Activated effector memory CD4-positive, alpha-beta T cell treated with Interleukin-2 at 50 U/mL for 16 hours (primary cell): ENCODE data around the gene C2.
A peak's percentile ranks its signal among the peaks of the same experiment; 100 is the strongest.
"Not testable (repeated sequence)": the region's sequence is repeated elsewhere in the genome, so short reads cannot be mapped to it uniquely, and the experiment has no call there.

Source experiments
- DNase-seq: peaks from one replicate; pipeline ENCODE4 v3.0.0-alpha.2; 2020

C2 gene

DNA sequence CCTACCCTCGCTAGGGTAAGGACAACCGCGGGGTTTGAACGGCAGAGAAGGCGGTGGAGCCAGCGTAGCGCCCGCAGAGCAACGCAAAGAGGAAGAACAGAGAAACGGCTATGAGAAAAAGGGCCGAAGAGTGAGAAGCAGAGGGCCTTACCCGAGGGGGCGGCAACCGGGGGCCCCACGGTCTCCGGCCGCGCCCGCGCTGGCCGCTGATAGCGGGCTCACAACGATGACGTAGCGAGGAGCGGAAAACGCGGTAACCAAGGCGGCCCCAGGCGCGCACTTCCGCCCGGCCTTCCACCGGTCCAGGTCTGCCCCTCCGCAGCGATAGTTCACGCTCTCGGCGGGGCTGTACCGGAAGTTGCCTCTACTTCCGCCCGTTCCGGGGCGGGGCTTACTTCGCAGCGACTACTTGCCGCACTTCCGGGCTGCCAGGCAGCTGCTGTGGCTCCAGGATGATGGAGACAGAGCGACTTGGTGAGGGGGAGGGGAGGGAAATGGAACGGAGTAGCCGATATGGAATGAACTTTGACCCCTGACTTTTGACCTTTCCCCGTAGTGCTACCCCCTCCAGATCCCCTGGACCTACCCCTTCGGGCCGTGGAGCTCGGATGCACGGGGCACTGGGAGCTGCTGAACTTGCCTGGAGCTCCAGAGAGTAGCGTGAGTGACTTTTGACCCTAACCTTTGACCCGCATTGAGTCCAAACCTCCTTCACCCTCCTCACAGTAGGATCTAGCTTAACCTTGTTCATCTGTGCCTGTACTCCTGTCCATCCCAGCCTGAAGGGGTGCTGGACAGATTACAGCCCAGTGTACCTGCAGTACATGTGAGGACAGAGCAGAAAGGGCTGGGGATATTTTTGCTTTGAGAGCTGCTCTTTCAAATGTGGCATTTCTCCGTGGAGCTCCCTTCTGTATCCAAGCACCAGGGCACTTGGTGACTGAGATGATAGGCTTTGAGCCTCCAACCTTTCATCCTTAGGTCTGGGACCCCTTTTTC is 31.5 kb downstream of the C2 start, which contains the start of the genes NELFE and SKIC2:
TSS of gene NELFE (minus strand) at position 231 of the 999 bp plus-strand sequence. CDS start 525 bp downstream, outside the sequence.
TSS of gene SKIC2 (plus strand) at position 435 of the 999 bp plus-strand sequence. CDS start at position 453, 18 bp downstream.
- peak; percentile 98 for DNase-seq

DNA sequence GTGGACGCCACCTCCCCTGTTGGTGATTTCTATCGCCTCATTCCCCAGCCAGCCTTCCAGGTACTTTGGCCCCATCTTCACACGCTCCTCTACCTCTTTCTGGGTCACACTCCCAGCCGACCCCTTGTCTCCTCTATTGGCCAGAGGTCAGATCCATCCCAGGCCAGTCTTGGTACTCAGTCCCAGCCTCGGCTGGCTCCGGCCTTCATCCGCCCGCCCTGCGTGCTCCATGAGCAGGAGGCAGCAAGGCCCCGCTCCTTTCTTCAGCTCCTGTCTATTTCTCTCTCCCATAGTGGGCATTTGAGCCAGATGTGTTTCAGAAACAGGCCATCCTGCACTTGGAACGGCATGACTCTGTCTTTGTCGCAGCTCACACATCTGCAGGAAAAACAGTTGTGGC is 34.1 kb downstream of the C2 start:
- DNase-seq = no peak

DNA sequence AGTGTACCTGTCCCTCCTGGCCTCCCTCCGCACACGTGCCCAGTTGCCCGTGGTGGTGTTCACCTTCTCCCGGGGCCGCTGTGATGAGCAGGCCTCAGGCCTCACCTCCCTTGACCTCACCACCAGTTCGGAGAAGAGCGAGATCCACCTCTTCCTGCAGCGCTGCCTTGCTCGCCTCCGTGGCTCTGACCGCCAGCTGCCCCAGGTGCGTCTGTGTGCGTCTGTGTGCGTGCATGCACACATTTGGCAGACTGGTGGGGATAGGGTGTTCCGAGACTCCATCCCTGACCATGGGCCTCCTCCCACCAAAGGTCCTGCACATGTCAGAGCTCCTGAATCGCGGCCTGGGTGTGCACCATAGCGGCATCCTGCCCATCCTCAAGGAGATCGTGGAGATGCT is 36.4 kb downstream of the C2 start:
- no peak for DNase-seq

DNA sequence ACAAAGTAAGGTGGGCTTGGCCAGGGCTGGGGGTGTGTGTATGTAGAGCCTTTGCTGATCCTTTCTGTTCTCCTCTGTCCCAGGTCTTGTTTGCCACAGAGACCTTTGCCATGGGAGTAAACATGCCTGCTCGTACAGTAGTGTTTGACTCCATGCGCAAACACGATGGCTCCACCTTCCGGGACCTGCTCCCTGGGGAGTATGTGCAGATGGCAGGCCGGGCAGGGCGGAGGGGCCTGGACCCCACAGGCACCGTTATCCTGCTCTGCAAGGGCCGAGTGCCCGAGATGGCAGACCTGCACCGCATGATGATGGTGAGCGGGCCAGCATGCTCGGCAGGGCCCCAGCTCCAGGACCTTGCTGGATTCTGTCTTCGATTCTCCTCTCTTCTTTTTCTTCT is 38.2 kb downstream of the C2 start:
- no peak for DNase-seq

DNA sequence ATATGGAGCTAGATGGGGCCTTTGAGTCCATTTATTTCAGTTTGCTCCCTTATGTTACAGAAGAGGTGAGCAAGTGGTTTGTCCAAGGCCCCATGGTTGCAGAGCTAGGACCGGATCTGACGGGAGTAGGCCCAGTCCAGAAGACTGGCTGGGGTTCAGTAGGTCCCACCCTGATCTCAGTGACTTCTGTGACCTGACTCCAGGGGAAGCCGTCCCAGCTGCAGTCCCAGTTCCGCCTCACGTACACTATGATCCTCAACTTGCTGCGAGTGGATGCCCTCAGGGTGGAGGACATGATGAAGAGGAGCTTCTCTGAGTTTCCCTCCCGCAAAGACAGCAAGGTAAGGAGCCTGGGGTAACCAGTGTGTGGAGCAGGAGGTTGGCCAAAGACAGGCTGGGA is 39.0 kb downstream of the C2 start:
- no peak for DNase-seq

DNA sequence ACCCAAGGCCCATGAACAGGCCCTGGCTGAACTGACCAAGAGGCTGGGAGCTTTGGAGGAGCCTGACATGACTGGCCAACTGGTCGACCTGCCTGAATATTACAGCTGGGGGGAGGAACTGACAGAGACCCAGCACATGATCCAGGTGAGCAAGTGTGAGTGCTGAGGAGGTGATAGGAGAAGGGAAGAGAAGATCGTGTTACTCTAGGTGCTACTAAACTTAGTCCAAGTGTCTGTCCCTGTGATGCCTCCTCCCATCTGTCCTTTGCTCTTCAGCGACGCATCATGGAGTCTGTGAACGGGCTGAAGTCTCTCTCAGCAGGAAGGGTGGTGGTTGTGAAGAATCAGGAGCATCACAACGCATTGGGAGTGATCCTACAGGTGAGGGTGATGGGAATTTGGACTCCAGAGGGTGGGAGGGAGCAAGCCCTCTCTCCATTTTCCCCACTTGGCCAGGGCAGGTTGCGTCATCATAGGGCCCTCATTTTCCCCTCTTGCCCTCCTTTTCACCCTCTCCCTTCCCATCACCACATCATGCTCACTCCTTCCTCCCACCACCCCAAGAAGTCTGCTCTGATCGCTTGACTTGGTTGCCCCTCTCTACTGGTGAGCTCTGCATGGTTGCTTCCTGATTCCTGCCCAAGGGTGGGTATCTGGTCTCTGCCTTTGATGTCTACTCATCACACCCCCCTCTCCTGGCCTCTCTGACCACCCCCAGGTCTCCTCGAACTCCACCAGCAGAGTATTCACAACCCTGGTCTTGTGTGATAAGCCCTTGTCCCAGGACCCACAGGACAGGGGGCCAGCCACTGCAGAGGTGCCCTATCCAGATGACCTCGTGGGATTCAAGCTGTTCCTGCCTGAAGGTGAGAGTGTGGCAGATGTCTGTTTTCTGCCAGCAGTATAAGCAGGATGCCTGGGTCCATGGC is 39.7 kb downstream of the C2 start:
- no peak for DNase-seq

DNA sequence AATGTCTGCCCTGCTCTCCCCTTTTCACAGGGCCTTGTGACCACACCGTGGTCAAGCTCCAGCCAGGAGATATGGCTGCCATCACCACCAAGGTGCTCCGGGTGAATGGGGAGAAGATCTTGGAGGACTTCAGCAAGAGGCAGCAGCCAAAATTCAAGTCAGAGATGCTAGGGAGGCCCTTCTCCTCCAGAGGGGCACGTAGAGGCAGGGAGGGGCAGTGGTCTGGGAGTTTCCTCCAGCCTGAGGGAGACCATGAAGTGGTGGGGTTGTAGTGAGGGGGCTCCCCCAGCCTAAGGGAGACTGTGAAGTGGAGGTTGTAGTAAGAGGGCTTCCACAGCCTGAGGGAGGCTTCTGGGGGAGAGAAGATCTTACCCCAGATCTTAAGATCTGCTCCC is 40.4 kb downstream of the C2 start:
- no peak for DNase-seq

DNA sequence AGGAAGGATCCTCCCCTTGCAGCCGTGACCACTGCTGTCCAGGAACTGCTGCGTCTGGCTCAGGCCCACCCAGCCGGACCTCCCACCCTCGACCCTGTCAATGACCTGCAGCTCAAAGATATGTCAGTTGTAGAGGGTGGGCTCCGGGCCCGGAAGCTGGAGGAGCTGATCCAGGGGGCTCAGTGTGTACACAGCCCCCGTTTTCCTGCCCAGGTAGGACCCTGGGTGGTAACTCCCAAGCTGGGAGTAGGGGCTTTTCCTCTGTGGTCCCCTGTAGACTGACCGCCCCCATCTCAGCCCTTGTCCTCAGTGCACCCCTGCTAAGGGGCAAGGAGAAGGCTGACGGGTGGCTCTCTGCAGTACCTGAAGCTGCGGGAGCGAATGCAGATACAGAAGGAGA is 40.8 kb downstream of the C2 start:
- no peak for DNase-seq

DNA sequence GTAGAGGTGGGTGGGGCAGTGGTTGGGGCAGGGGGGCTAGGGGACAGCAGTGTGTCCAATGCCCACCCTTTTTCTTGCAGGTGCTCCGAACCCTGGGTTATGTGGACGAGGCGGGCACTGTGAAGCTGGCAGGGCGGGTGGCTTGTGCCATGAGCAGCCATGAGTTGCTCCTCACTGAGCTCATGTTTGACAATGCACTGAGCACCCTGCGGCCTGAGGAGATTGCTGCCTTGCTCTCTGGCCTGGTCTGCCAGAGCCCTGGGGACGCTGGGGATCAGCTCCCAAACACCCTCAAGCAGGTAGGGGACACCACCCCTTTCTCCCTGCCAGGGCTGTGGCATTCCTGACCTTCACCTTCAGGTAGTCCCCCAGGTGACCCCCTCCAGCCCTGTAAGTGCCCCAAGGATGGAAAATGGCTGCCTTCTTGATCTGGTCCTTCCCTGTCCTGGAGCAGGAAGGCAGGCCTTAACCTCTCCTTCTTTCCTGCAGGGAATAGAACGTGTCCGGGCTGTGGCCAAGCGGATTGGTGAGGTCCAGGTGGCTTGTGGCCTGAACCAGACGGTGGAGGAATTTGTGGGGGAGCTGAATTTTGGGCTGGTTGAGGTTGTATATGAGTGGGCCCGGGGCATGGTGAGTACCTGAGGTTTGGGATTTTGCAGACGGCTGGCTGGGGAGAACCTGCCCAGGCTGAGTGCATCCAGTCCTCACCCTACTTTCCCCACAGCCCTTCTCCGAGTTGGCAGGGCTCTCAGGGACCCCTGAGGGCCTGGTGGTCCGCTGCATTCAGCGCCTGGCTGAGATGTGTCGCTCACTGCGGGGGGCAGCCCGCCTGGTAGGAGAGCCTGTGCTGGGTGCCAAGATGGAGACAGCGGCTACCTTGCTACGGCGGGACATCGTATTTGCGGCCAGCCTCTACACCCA is 41.5 kb downstream of the C2 start:
- DNase-seq = no peak

DNA sequence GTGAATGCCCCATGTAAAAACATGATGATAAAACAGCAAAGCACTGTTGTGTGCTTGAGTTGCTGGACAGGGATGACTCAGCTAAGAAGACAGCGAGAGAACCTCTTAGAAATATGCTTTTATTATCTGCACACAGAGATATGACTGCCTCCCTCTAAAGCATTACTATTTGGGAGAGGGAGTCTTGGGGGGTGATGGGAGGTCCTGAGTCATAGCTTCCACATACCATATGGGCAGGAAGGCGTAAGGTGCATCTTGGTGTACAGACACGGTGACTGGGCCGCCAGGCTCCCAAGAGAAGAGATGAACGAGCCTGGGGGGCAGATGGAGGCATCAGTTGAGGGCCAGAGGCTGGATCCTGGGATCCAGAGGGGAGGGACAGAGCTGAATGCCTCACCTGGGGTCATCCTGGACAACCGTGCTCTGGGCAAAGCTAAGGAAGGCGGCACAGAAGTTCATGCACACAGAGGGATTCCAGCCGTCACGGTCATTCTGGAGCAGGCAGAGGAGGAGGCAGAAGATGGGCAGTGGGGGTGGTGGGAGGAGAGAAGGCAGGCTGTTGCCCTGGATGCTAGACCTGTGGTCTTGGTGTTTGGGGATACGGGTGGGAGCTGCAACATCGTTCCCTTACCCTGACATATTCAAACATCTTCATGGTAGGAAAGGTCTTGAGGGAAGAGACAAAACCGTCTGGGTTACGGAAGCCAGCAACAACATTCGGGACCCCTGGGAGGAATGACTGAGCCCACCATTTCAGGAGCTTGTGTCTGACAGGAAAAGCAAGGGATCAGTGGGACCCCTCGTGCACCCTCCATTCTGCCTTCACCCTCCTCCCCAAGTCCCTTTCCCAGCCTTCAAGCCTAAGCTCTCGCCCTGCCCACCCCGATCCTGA is 42.4 kb downstream of the C2 start:
- DNase-seq = no peak

DNA sequence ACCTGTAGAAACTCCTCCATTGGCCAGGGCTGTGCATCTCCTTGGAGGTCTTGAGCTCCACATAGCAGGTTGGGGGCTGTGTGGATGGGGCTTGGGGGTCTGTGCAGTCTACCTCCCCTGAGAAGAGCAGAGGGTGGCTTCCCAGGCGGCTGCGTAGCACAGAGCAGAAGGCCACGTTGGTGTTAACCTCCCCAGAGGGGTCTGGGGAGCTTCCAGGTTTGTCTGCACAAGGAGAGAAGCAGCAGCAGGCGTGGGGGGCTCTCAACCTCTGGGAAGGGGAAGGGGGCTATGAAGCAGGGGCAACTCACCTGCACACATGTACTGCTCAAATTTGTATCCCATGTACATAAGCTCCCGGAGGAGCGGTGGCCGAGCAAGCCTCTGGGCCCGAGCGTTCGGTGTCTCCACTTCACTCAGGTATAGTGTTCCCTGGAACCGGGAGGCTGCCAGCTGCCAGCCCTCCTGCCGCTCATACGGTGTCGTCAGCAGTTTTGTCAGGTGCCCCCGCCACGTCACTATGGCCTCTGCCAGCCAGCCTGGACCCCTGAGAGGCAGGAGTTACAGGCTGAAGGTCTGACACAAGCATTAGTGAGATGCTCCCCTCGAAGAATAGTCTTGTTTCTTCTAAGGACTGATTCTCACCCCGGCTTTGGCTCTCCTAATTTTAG is 43.2 kb downstream of the C2 start:
- no peak for DNase-seq

DNA sequence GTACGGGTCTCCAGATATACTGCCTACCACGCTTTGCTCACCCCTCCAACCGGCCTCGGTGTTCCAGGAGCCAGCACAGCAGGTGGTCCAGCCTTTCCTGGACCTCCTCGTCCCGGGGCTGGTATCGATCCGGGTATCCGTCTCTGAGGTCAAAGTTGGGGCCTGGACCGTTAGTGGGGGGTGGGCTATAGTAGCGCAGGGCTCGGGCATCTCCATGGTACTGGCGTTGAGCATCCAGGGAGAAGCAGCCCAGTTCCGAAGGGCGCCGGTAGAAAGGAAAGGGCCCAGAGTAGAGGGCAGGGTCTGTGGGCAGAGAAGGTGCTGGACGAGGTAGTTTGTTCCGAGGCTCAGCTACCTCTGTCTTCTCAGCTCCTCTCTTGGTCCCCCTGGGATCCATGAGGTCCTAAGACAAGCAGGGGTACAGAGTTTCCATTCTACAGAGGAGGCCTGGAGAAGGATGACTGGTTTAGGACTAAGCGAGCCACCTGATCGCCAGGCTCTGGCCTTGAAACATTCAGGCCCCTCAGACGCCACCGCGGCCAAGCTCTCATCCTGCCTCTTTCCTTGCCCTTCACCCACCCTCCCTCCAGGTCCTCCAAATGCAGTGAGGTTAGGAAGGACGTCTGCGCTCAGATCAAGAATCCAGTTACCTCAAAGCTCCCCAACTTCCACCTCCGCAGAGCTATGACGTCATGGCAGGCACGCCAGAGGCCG is 43.9 kb downstream of the C2 start:
- no peak for DNase-seq

DNA sequence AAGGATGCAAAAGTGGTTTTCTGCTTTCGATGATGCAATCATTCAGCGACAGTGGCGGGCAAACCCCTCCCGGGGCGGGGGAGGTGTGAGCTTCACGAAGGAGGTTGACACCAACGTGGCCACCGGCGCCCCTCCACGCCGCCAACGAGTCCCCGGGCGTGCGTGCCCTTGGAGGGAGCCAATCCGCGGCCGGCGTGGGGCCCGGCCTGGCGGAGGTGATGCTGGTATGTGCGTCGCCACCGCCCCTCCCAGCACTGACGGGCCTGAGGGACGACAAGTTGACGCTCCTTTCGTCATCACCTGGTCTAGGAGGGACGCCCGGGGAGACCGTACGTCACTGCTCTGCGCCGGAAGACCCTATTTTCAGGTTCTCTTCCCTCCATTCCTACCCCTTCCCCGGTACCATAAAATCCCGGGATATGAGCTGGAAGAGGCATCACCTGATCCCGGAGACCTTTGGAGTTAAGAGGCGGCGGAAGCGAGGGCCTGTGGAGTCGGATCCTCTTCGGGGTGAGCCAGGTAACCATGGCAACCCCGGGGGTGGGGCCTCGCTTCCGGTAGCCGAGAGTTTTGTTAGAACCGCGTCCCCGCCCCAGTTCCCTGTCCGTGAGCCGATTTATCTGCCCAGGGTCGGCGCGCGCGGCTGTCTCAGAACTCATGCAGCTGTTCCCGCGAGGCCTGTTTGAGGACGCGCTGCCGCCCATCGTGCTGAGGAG is 44.6 kb downstream of the C2 start, which contains the start of gene DXO:
TSS of gene DXO (minus strand) at position 146 of the 716 bp plus-strand sequence. CDS start 463 bp downstream, outside the sequence.
- DNase-seq = peak; percentile 93

DNA sequence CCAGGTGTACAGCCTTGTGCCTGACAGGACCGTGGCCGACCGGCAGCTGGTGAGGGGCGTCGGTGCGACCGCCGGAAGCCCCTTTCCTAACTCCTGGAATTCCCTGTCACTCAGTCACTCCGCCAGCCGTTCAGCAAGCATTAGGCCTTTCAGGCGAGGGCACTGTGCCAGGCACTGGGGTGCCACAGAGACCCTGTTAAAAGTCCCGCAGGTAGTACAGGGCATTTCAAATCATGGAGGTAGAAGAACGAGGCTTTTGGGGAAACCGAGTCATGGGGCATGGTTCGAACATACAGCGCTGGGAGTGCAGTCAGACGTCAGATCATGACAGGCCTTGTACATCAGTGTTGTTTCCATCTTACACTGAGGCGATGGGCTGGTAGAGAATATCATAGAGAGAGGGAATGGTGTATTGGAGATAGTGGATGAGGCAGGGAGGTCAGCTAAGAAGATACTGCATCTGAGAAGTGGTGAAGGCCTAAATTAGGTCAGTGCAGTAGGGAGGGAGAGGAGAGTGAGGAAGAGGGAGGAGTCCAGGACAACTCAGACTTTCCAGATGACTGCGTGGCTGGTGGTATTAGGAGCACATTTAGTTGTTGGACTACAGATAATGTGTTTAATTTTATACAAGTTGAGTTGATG is 45.3 kb downstream of the C2 start:
- no peak for DNase-seq

DNA sequence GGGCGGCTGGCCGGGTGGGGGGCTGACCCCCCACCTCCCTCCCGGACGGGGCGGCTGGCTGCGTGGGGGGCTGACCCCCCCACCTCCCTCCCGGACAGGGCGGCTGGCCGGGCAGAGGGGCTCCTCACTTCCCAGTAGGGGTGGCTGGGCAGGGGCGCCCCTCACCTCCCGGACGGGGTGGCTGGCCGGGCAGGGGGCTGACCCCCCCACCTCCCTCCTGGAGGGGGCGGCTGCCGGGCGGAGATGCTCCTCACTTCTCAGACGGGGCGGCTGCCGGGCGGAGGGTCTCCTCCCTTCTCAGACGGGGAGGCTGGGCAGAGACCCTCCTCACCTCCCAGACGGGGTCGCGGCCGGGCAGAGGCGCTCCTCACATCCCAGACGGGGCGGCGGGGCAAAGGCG is 48.5 kb downstream of the C2 start:
- DNase-seq = not testable (repeated sequence)

DNA sequence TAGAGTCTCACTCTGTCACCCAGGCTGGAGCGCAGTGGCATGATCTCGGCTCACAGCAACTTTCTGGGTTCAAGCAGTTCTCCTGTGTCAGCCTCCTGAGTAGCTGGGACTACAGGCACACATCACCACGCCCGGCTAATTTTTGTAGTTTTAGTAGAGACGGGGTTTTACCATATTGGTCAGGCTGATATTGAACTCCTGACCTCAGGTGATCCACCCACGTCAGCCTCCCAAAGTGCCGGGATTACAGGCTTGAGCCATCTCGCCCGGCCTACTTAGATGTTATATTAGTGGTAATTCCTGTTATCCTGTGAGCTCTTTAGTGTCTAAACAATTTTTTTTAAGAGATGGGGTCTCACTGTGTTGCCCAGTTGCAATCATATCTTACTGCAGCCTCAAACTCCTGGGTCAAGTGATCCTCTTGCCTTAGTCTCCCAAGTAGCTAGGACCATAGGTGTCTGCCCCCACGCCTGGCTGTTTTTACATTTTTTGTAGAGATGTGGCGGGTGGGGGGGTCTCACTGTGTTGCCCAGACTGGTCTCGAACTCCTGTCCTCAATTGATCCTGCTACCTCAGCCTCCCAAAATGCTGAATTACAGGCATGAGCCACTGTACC is 50.4 kb downstream of the C2 start:
- DNase-seq = no peak

DNA sequence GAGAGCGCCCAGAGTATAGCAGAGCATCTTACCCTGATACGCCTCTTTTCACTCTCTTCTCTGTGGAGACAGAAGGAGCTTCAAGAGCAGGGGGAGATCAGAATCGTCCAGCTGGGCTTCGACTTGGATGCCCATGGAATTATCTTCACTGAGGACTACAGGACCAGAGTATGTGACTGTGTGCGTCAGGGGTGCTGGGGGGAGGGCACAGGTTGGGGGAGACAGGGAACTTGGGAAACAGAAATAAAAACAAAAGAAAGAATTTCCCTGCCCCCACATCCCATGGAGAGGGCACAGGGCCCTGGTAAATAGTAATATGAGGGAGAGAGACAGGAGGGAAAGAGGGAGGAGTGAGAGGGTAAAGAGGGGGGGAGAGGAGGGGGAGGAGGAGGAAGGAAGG is 51.3 kb downstream of the C2 start:
- no peak for DNase-seq
